ENCODE measurements around the gene TCF7. TPM values are rescaled to one million over a fixed set of nuclear protein-coding genes. Genes with fewer than 3 reads are reported as not detected.

Gene TCF7
- total RNA-seq, 1 donor from 2014 or later = 3.6 TPM

- H3K27me3 ChIP-seq (ENCODE audit: control insufficient read depth, insufficient read depth, low read length) = peaks cover 5% of the 10 kb centered on the region
- no peak for TF ChIP-seq CTCF (IDR thresholded peaks at IDR 0.05; ENCODE audit: insufficient read depth, low read length, poor library complexity, severe bottlenecking)
- no peak overlapping the region for H3K4me3 ChIP-seq (ENCODE audit: low read depth, low read length)
- no peaks in the 10 kb centered on the region for H3K36me3 ChIP-seq (ENCODE audit: control insufficient read depth, insufficient read depth, low read length)
- no peak for DNase-seq (ENCODE audit: low read depth)
Observed at GRCh38 chr5:134106991-134107701, 7.3 kb upstream of the TCF7 start.

- no peak overlapping the region for H3K4me3 ChIP-seq (ENCODE audit: low read depth, low read length)
- DNase-seq (ENCODE audit: low read depth) = no peak
- TF ChIP-seq CTCF (IDR thresholded peaks at IDR 0.05; ENCODE audit: insufficient read depth, low read length, poor library complexity, severe bottlenecking) = no peak
- H3K36me3 ChIP-seq (ENCODE audit: control insufficient read depth, insufficient read depth, low read length) = no peaks in the 10 kb centered on the region
- H3K27me3 ChIP-seq (ENCODE audit: control insufficient read depth, insufficient read depth, low read length) = peaks cover 6% of the 10 kb centered on the region
Observed at GRCh38 chr5:134107779-134108178, 6.7 kb upstream of the TCF7 start.

- H3K4me3 ChIP-seq (ENCODE audit: low read depth, low read length) = no peak overlapping the region
- H3K36me3 ChIP-seq (ENCODE audit: control insufficient read depth, insufficient read depth, low read length) = no peaks in the 10 kb centered on the region
- DNase-seq (ENCODE audit: low read depth) = no peak
Observed at GRCh38 chr5:134110382-134110781, 4.1 kb upstream of the TCF7 start.

GRCh38 chr5:134111741-134112647, 2.5 kb upstream of the TCF7 start:
- H3K4me3 ChIP-seq (ENCODE audit: low read depth, low read length) = no peak overlapping the region
- H3K36me3 ChIP-seq (ENCODE audit: control insufficient read depth, insufficient read depth, low read length) = no peaks in the 10 kb centered on the region
- DNase-seq (ENCODE audit: low read depth) = no peak
- no peak for TF ChIP-seq CTCF (IDR thresholded peaks at IDR 0.05; ENCODE audit: insufficient read depth, low read length, poor library complexity, severe bottlenecking)
- H3K27me3 ChIP-seq (ENCODE audit: control insufficient read depth, insufficient read depth, low read length) = peaks cover 23% of the 10 kb centered on the region

More at GRCh38 chr5:134110382-134110781, 4.1 kb upstream of the TCF7 start:
- TF ChIP-seq CTCF (IDR thresholded peaks at IDR 0.05; ENCODE audit: insufficient read depth, low read length, poor library complexity, severe bottlenecking) = no peak
- H3K27me3 ChIP-seq (ENCODE audit: control insufficient read depth, insufficient read depth, low read length) = peaks cover 21% of the 10 kb centered on the region

GRCh38 chr5:134112726-134113362, 1.6 kb upstream of the TCF7 start:
- TF ChIP-seq CTCF (IDR thresholded peaks at IDR 0.05; ENCODE audit: insufficient read depth, low read length, poor library complexity, severe bottlenecking) = no peak

More at GRCh38 chr5:134112726-134113362, 1.6 kb upstream of the TCF7 start:
- Histone ChIP-seq H3K36me3 (ENCODE audit: control insufficient read depth, insufficient read depth, low read length) (no peaks in the 10 kb centered on the region), H3K4me3 (ENCODE audit: low read depth, low read length) (no peak overlapping the region), H3K27me3 (ENCODE audit: control insufficient read depth, insufficient read depth, low read length) (peaks cover 23% of the 10 kb centered on the region)
- no peak for DNase-seq (ENCODE audit: low read depth)
